H1 (cell line): ENCODE data around the gene GPR143. TPM values are rescaled to one million over a fixed set of nuclear protein-coding genes. Genes with fewer than 3 reads are reported as not detected.
A peak's percentile ranks its signal among the peaks of the same experiment; 100 is the strongest.

ENCODE experiments used
- CTCF ChIA-PET: fragments of 300-600 bp; sonication (Branson Sonifier 250); formaldehyde crosslinking; loops from one replicate; lab custom pipeline; 2021; ENCODE audit not compliant: partially characterized antibody; lab: Charles Lee
- POLR2A ChIA-PET: fragments of 300-600 bp; sonication (Branson Sonifier 250); formaldehyde crosslinking; loops from one replicate; lab custom pipeline; 2021; ENCODE audit warnings: inconsistent platforms; ENCODE audit not compliant: partially characterized antibody; lab: Charles Lee
- DNase-seq, 2 experiments: peaks; one replicate each; pipeline versions ENCODE4 v3.0.0 to v3.0.0-alpha.2; 2010 to 2022; ENCODE audit warnings: low spot score in 2 of 2, low read depth in 1 of 2, mixed read lengths in 1 of 2
- FAIRE-seq: peaks from 2 replicates; lab custom pipeline; 2011; peaks lifted over from hg19 to GRCh38; lab: Jason Lieb, UNC
- H2AFZ ChIP-seq: 2 replicates; pipeline ENCODE4 v1.8.1; 2012; ENCODE audit warnings: low read length, inconsistent platforms
- H2AK5ac ChIP-seq: 2 replicates; pipeline ENCODE4 v1.6.1; 2013; ENCODE audit warnings: low read depth, low read length
- H2BK120ac ChIP-seq: replicated peaks from 2 replicates; pipeline ENCODE3; 2013; ENCODE audit warnings: low read depth, low read length, inconsistent platforms
- H2BK12ac ChIP-seq: 2 replicates; pipeline ENCODE4 v1.6.1; 2013; ENCODE audit warnings: low read depth, low read length
- H2BK15ac ChIP-seq: 2 replicates; pipeline ENCODE4 v1.6.1; 2013; ENCODE audit warnings: low read length
- H2BK20ac ChIP-seq: 2 replicates; pipeline ENCODE4 v1.6.1; 2013; ENCODE audit warnings: low read length
- H2BK5ac ChIP-seq: 2 replicates; pipeline ENCODE4 v1.6.1; 2013; ENCODE audit warnings: low read depth, low read length
- H3K14ac ChIP-seq: 2 replicates; pipeline ENCODE4 v1.6.1; 2013; ENCODE audit warnings: inconsistent platforms; ENCODE audit not compliant: insufficient read length
- H3K18ac ChIP-seq: 2 replicates; pipeline ENCODE4 v1.6.1; 2013; ENCODE audit warnings: low read length; ENCODE audit errors: extremely low read depth
- H3K23ac ChIP-seq: 2 replicates; pipeline ENCODE4 v1.6.1; 2013; ENCODE audit warnings: inconsistent platforms; ENCODE audit not compliant: insufficient read length
- H3K23me2 ChIP-seq: 2 replicates; pipeline ENCODE4 v1.6.1; 2013; ENCODE audit warnings: low read depth, low read length
- H3K27ac ChIP-seq: 2 replicates; pipeline ENCODE4 v1.6.1; 2011; ENCODE audit warnings: low read depth, low read length, inconsistent platforms
- H3K27me3 ChIP-seq, 4 experiments: replicated peaks in 1 of 4; 1 replicate in 1 of 4; 2 replicates in 3 of 4; pipeline versions ENCODE4 v1.6.1 to v1.8.1; 2011 to 2013; ENCODE audit warnings: low read length in 3 of 4, mild to moderate bottlenecking in 3 of 4, inconsistent platforms in 2 of 4, mixed read lengths in 2 of 4, moderate library complexity in 1 of 4; ENCODE audit not compliant: control insufficient read depth in 3 of 4, insufficient read depth in 3 of 4; ENCODE audit errors: extremely low read depth in 1 of 4
- H3K36me3 ChIP-seq, 4 experiments: 2 replicates each; pipeline versions ENCODE4 v1.6.1 to v1.8.1; 2011 to 2013; ENCODE audit warnings: mild to moderate bottlenecking in 4 of 4, low read length in 3 of 4, moderate library complexity in 2 of 4, control low read depth in 1 of 4, inconsistent platforms in 1 of 4; ENCODE audit not compliant: insufficient read depth in 4 of 4, control insufficient read depth in 2 of 4
- H3K4ac ChIP-seq: replicated peaks from 2 replicates; pipeline ENCODE3; 2013; ENCODE audit warnings: low read length, low read depth, mixed read lengths, inconsistent platforms; ENCODE audit not compliant: insufficient read length
- H3K4me1 ChIP-seq, 4 experiments: replicated peaks in 1 of 4; 1 replicate in 1 of 4; 2 replicates in 3 of 4; pipeline versions ENCODE4 v1.6.1 to v1.8.1; 2011 to 2013; ENCODE audit warnings: low read length in 3 of 4, inconsistent platforms in 2 of 4, mixed read lengths in 1 of 4; ENCODE audit not compliant: insufficient read depth in 4 of 4, control insufficient read depth in 3 of 4
- H3K4me2 ChIP-seq, 2 experiments: 2 replicates each; pipeline versions ENCODE4 v1.6.1 to v1.8.1; 2011 to 2013; ENCODE audit warnings: low read depth in 2 of 2, low read length in 2 of 2, control low read depth in 1 of 2, inconsistent platforms in 1 of 2, mild to moderate bottlenecking in 1 of 2; ENCODE audit not compliant: insufficient read depth in 1 of 2
- H3K4me3 ChIP-seq, 4 experiments: fragments of 200-600, 300-600 bp in 1 of 4; sonication (generic), shearing (Covaris generic), sonication (Bioruptor Twin) in 1 of 4; 2 replicates each; pipeline versions ENCODE4 v1.5.1 to v1.8.1; 2011 to 2016; ENCODE audit warnings: low read length in 4 of 4, low read depth in 3 of 4, control low read depth in 2 of 4, inconsistent platforms in 2 of 4, mild to moderate bottlenecking in 2 of 4, mixed read lengths in 1 of 4, moderate library complexity in 1 of 4; ENCODE audit not compliant: insufficient read depth in 2 of 4; ENCODE audit errors: extremely low read depth in 1 of 4
- H3K56ac ChIP-seq: replicated peaks from 2 replicates; pipeline ENCODE3; 2013; ENCODE audit warnings: low read depth, mild to moderate bottlenecking, mixed read lengths, low read length, inconsistent platforms; ENCODE audit not compliant: insufficient read length
- H3K79me1 ChIP-seq: 2 replicates; pipeline ENCODE4 v1.6.1; 2013; ENCODE audit warnings: low read depth, low read length, control low read depth
- H3K79me2 ChIP-seq, 2 experiments: 2 replicates each; pipeline versions ENCODE4 v1.6.1 to v1.8.1; 2012 to 2013; ENCODE audit warnings: low read length in 2 of 2, mild to moderate bottlenecking in 2 of 2, inconsistent platforms in 1 of 2; ENCODE audit not compliant: insufficient read depth in 2 of 2, control insufficient read depth in 1 of 2
- H3K9ac ChIP-seq, 4 experiments: replicated peaks in 1 of 4; 1 replicate in 1 of 4; 2 replicates in 3 of 4; pipeline versions ENCODE4 v1.6.1 to v1.8.1; 2011 to 2013; ENCODE audit warnings: low read depth in 3 of 4, low read length in 3 of 4, control low read depth in 2 of 4, mild to moderate bottlenecking in 2 of 4, moderate library complexity in 2 of 4, inconsistent platforms in 1 of 4; ENCODE audit errors: extremely low read depth in 1 of 4
- H3K9me3 ChIP-seq, 2 experiments: 2 replicates each; pipeline versions ENCODE4 v1.6.1 to v1.8.1; 2012 to 2013; ENCODE audit warnings: mild to moderate bottlenecking in 2 of 2, moderate library complexity in 2 of 2, control low read depth in 1 of 2, inconsistent platforms in 1 of 2, low read depth in 1 of 2, low read length in 1 of 2, mixed read lengths in 1 of 2; ENCODE audit not compliant: insufficient read depth in 2 of 2
- H4K20me1 ChIP-seq, 2 experiments: replicated peaks in 1 of 2; 2 replicates each; pipeline versions ENCODE3 to v1.8.1; 2011 to 2013; ENCODE audit warnings: inconsistent platforms in 2 of 2, low read length in 2 of 2, mild to moderate bottlenecking in 1 of 2; ENCODE audit not compliant: insufficient read depth in 2 of 2, control insufficient read depth in 1 of 2
- H4K5ac ChIP-seq: 2 replicates; pipeline ENCODE4 v1.6.1; 2013; ENCODE audit warnings: low read length, low read depth, mixed read lengths, inconsistent platforms; ENCODE audit not compliant: insufficient read length
- H4K8ac ChIP-seq: 2 replicates; pipeline ENCODE4 v1.8.0; 2013; ENCODE audit warnings: mild to moderate bottlenecking, moderate library complexity, low read length, inconsistent platforms; ENCODE audit not compliant: insufficient read depth; ENCODE audit errors: extremely low read depth
- H4K91ac ChIP-seq: replicated peaks from 2 replicates; pipeline ENCODE3; 2013; ENCODE audit warnings: low read length, mixed read lengths, inconsistent platforms; ENCODE audit not compliant: insufficient read length
- EGR1 ChIP-seq: IDR thresholded peaks from 2 replicates; pipeline ENCODE4 v1.6.1; 2011; ENCODE audit warnings: low read depth, low read length, borderline replicate concordance
- POU5F1 ChIP-seq: IDR thresholded peaks from 2 replicates; pipeline ENCODE4 v1.6.1; 2011; ENCODE audit warnings: low read depth, mild to moderate bottlenecking, low read length, moderate library complexity
- SP1 ChIP-seq: IDR thresholded peaks from 2 replicates; pipeline ENCODE4 v1.6.1; 2011; ENCODE audit warnings: low read depth, low read length
- WGBS, 2 experiments: shearing (Covaris generic) in 1 of 2; methylation state at CpG; one replicate each; pipeline versions ENCODE4 v1.1.6 to v1.1.7; 2013 to 2015; ENCODE audit warnings: low lambda C conversion rate in 2 of 2, mixed read lengths in 2 of 2, inconsistent platforms in 1 of 2, low coverage in 1 of 2, missing lambda C conversion rate in 1 of 2; ENCODE audit not compliant: insufficient replicate concordance in 2 of 2, insufficient coverage in 1 of 2, insufficient read length in 1 of 2; ENCODE audit errors: extremely low coverage in 1 of 2, missing lambda C conversion rate in 1 of 2; 5-methylcytosine and 5-hydroxymethylcytosine counted together
- polyA plus RNA-seq, 7 experiments: library from polyadenylated mRNA; depleted of rRNA in 3 of 7; stranded (reverse) in 5 of 7; unstranded in 2 of 7; fragments of >200 nt in 5 of 7; fragments of 200-250 nt in 2 of 7; gene quantifications; 1 replicate in 5 of 7; 2 replicates in 1 of 7; 4 replicates in 1 of 7; pipeline versions ENCODE4 v1.2.1 to v1.2.3, GENCODE V29; 2011 to 2013; ENCODE audit warnings: missing spikeins in 2 of 7, mixed read lengths in 2 of 7
- total RNA-seq: library from RNA; stranded (reverse); fragmentation: NEBNext Ultra II Directional; extraction: Animal tissue kit (Norgen Biotek cat#: 25700); gene quantifications from 2 replicates; pipeline ENCODE4 v1.2.1, GENCODE V29; 2021

The GPR143 gene
- total and polyA plus RNA-seq, 2 of the 8 experiments (the other 6 are each of a cell fraction or from before 2014, with no cell fraction given), result 18.5 to 30.7 TPM

DNA sequence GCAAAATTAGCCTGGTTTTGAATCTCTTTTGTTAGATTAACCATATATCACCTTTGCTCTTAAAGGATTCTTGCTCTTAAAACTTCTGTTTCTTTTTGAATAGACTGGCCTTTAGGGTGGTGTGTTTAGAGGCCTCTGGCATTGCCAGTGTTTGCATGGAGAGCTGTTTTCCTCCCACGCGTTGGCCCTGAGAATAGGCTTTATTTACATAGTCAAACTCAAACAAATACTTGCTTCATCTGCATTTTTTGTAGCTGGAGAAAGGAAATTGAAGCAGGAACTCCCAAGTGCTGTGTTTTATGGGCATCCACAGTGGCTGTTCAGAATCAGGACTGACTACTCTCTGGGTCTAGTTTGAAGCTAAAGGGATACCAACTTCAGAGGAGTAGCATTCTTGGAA lies 23.3 kb upstream of the GPR143 start:
- ChIA-PET CTCF (no interaction called here), POLR2A (interaction anchor here (0.8 to 1.4 kb wide), 3 partner anchors 9 to 36 kb away, joined by 3 to 5 read pairs (median 4); partner anchors contain the start of gene GPR143)
- Histone ChIP-seq H2BK20ac (no peak overlapping the region), H3K27me3 (no peaks in the 10 kb centered on the region), H3K79me1 (no peaks in the 10 kb centered on the region; the same call in 1 of the 2 replicates), H2BK12ac (peak overlapping the region; percentile 81; the same call in 1 of the 2 replicates), H4K5ac (no peak overlapping the region), H2AK5ac (no peak overlapping the region), H4K91ac (no peak overlapping the region), H3K27ac (no peak overlapping the region; the same call in 1 of the 2 replicates), H3K4ac (no peak overlapping the region), H3K9ac (no peak overlapping the region; a peak in 1 of 7 replicates), H4K8ac (no peak overlapping the region), H3K4me3 (peak overlapping the region in 3 of 4 experiments; percentile 23 to 84 (median 23); a peak in 6 of 8 replicates), H3K36me3 (no peaks in the 10 kb centered on the region), H4K20me1 (peaks cover 0 to 3% of the 10 kb centered on the region in 2 experiments), H3K79me2 (peaks cover 0 to 69% of the 10 kb centered on the region in 2 experiments; a peak in 2 of 4 replicates), H2BK5ac (no peak overlapping the region), H2BK120ac (no peak overlapping the region), H2BK15ac (no peak overlapping the region), H3K14ac (no peak overlapping the region), H2AFZ (no peak overlapping the region), H3K4me2 (peak overlapping the region; percentile 66 to 92), H3K9me3 (no peaks in the 10 kb centered on the region), H3K18ac (no peak overlapping the region), H3K56ac (no peak overlapping the region), H3K23me2 (peaks cover 8% of the 10 kb centered on the region; the same call in 1 of the 2 replicates), H3K4me1 (peaks cover 6 to 16% (median 13%) of the 10 kb centered on the region in 4 experiments; a peak in 6 of 7 replicates), H3K23ac (no peak overlapping the region)
- no peak for DNase-seq
- WGBS, 2 experiments, result 6% methylated on average over 2 of the region's 2 CpGs; no CpG with 5 or more reads in 1 of the 2 experiments
- no peak for FAIRE-seq
- peak; percentile 81 for TF ChIP-seq EGR1
- no peak for TF ChIP-seq POU5F1
- TF ChIP-seq SP1, result no peak
